Effector memory CD8-positive, alpha-beta T cell (primary cell): ENCODE results near the gene ZNF385D.

Source experiments
- ATAC-seq: fragments of 150-1000 bp; cut with Tn5 transposase; replicated peaks from 2 replicates; pipeline ENCODE4 v1.10.0; 2021; ENCODE audit warnings: mild to moderate bottlenecking, moderate library complexity
- DNase-seq, 3 experiments: peaks; one replicate each; pipeline ENCODE4 v3.0.0; 2021
- H3K27ac Mint-ChIP-seq, 2 donors: one replicate each; pipeline ENCODE4 v1.8.0; 2022; ENCODE audit warnings: mild to moderate bottlenecking in 2 of 2, mixed read lengths in 2 of 2, moderate library complexity in 2 of 2
- H3K27me3 Mint-ChIP-seq, 2 donors: one replicate each; pipeline ENCODE4 v1.8.0; 2022; ENCODE audit warnings: mixed read lengths in 2 of 2
- H3K36me3 Mint-ChIP-seq: one replicate; pipeline ENCODE4 v1.8.0; 2022; ENCODE audit warnings: mild to moderate bottlenecking, moderate library complexity, mixed read lengths; ENCODE audit not compliant: insufficient read depth
- H3K4me1 Mint-ChIP-seq, 2 donors: one replicate each; pipeline ENCODE4 v1.8.0; 2022; ENCODE audit warnings: low read depth in 2 of 2, mixed read lengths in 2 of 2
- H3K4me3 Mint-ChIP-seq, 2 donors: one replicate each; pipeline ENCODE4 v1.8.0; 2022; ENCODE audit warnings: mild to moderate bottlenecking in 2 of 2, mixed read lengths in 2 of 2, moderate library complexity in 2 of 2
- H3K9me3 Mint-ChIP-seq, 2 donors: one replicate each; pipeline ENCODE4 v1.8.0; 2022; ENCODE audit warnings: mixed read lengths in 2 of 2

The ZNF385D gene

GRCh38 chr3:21779909-21780308 is 28.9 kb upstream of the ZNF385D start:
- H3K4me1 Mint-ChIP-seq = no peaks in the 10 kb centered on the region
- no peak overlapping the region for H3K4me3 Mint-ChIP-seq
- no peak for ATAC-seq

DNA sequence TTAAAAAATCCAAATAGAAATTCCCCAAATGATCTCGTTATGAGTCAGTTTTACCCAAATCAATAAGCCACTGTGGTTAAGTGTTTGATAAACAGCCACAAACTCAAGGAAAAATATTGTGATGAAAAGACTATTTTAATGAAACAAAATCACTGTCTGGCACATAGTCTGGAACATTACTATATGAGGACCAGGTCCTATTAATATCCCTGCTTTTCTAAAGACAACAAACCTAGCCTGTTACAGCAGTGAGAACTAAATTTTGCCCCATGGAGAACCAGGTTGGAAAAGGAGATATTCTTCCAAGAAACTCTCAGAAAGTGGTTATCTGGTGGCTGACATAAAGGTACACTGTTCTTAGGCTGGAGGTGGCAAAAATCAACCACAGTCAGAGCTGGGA is 27.7 kb upstream of the ZNF385D start:
- no peak for DNase-seq
- peaks cover 6 to 11% of the 10 kb centered on the region in 2 donors for H3K9me3 Mint-ChIP-seq

More at GRCh38 chr3:21779909-21780308, 28.9 kb upstream of the ZNF385D start:
- DNase-seq = no peak
- Mint-ChIP-seq H3K27ac (no peak overlapping the region), H3K36me3 (no peaks in the 10 kb centered on the region), H3K27me3 (no peaks in the 10 kb centered on the region), H3K9me3 (peaks cover 4 to 11% of the 10 kb centered on the region in 2 donors)

GRCh38 chr3:21777821-21778220 is 26.8 kb upstream of the ZNF385D start:
- Mint-ChIP-seq H3K27me3 (no peaks in the 10 kb centered on the region), H3K27ac (no peak overlapping the region), H3K9me3 (peaks cover 7 to 11% of the 10 kb centered on the region in 2 donors), H3K36me3 (no peaks in the 10 kb centered on the region), H3K4me3 (no peak overlapping the region), H3K4me1 (no peaks in the 10 kb centered on the region)
- no peak for DNase-seq
- ATAC-seq = no peak

More for the DNA sequence above, 27.7 kb upstream of the ZNF385D start:
- ATAC-seq = no peak
- H3K4me1 Mint-ChIP-seq = no peaks in the 10 kb centered on the region
- no peak overlapping the region for H3K27ac Mint-ChIP-seq
- no peaks in the 10 kb centered on the region for H3K36me3 Mint-ChIP-seq
- H3K4me3 Mint-ChIP-seq = no peak overlapping the region
- no peaks in the 10 kb centered on the region for H3K27me3 Mint-ChIP-seq

GRCh38 chr3:21766002-21766401 is 15.0 kb upstream of the ZNF385D start:
- Mint-ChIP-seq H3K9me3 (peaks cover 22 to 29% of the 10 kb centered on the region in 2 donors), H3K27me3 (no peaks in the 10 kb centered on the region), H3K27ac (no peak overlapping the region), H3K36me3 (no peaks in the 10 kb centered on the region), H3K4me3 (no peak overlapping the region), H3K4me1 (no peaks in the 10 kb centered on the region)
- no peak for DNase-seq
- no peak for ATAC-seq

- no peaks in the 10 kb centered on the region for H3K36me3 Mint-ChIP-seq
- no peak for ATAC-seq
- H3K27ac Mint-ChIP-seq = no peak overlapping the region
- H3K4me1 Mint-ChIP-seq = no peaks in the 10 kb centered on the region
- no peak for DNase-seq
- H3K27me3 Mint-ChIP-seq = no peaks in the 10 kb centered on the region
- H3K4me3 Mint-ChIP-seq = no peak overlapping the region
- H3K9me3 Mint-ChIP-seq = peaks cover 4 to 16% of the 10 kb centered on the region in 2 donors
Measured at GRCh38 chr3:21755896-21756295, 4.9 kb upstream of the ZNF385D start.

- Mint-ChIP-seq H3K4me3 (no peak overlapping the region), H3K36me3 (no peaks in the 10 kb centered on the region), H3K27ac (no peak overlapping the region), H3K27me3 (no peaks in the 10 kb centered on the region), H3K4me1 (no peaks in the 10 kb centered on the region), H3K9me3 (peaks cover 4 to 16% of the 10 kb centered on the region in 2 donors)
- no peak for ATAC-seq
- DNase-seq = no peak
Measured at GRCh38 chr3:21754839-21755238, 3.8 kb upstream of the ZNF385D start.

- no peaks in the 10 kb centered on the region for H3K36me3 Mint-ChIP-seq
- no peak for DNase-seq
- no peaks in the 10 kb centered on the region for H3K4me1 Mint-ChIP-seq
- ATAC-seq = no peak
- peaks cover 4 to 16% of the 10 kb centered on the region in 2 donors for H3K9me3 Mint-ChIP-seq
- no peak overlapping the region for H3K27ac Mint-ChIP-seq
- no peak overlapping the region for H3K4me3 Mint-ChIP-seq
- H3K27me3 Mint-ChIP-seq = no peaks in the 10 kb centered on the region
Measured at GRCh38 chr3:21752749-21753347, 1.8 kb upstream of the ZNF385D start.

DNA sequence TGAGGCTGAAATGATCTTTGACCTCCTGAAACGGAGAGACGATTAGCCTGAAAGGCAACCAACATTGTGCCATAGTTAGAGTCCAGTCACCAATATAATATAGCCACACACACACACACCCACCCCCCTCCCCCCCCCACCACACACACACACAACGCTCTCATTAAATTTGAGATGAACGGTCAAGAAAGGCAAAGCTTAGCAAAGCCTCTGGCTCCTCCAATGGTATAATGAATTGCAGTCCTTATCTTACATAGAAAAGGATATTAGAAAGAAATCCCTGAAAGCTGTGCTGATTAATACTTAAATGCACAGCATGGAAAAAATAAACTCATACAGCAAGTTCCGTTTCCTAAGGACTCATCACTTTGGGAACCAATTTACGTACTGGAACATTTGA is 876 bp upstream of the ZNF385D start:
- Mint-ChIP-seq H3K36me3 (no peaks in the 10 kb centered on the region), H3K27ac (no peak overlapping the region), H3K9me3 (peaks cover 4 to 16% of the 10 kb centered on the region in 2 donors), H3K4me1 (no peaks in the 10 kb centered on the region), H3K27me3 (no peaks in the 10 kb centered on the region), H3K4me3 (no peak overlapping the region)
- no peak for DNase-seq
- no peak for ATAC-seq

DNA sequence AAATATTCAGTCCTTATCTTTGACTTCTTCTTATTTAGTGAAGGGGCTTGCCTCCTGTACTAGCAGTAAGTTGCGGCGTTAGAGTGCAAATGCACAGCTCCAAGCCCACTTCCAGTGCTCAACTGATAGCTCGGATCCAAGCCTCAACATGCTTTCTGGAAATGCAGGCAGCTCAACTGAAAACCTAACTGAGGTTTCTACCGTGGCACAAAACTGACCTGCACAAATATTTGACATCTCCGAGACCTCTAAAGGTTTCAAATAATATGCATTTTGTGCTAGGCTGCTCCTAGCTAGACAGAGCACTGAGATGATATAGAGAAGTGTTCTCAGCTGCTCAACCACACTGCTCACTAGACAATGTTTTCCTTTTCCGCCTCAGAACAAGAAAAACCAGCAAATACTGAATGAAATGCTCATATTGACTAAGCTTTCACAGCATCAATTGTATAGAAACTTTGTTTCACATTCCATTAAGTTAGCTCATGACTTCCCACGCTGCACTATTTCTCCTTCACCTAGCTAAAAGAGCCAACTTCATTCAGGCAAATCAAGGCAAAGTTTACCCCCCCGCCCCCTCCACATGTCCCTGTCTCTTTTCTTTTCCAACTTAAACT is 822 bp downstream of the ZNF385D start:
- H3K27me3 Mint-ChIP-seq = no peaks in the 10 kb centered on the region
- no peak overlapping the region for H3K27ac Mint-ChIP-seq
- peaks cover 2% of the 10 kb centered on the region in 2 donors for H3K9me3 Mint-ChIP-seq
- no peak for DNase-seq
- H3K36me3 Mint-ChIP-seq = no peaks in the 10 kb centered on the region
- H3K4me1 Mint-ChIP-seq = no peaks in the 10 kb centered on the region
- ATAC-seq = no peak
- H3K4me3 Mint-ChIP-seq = no peak overlapping the region

DNA sequence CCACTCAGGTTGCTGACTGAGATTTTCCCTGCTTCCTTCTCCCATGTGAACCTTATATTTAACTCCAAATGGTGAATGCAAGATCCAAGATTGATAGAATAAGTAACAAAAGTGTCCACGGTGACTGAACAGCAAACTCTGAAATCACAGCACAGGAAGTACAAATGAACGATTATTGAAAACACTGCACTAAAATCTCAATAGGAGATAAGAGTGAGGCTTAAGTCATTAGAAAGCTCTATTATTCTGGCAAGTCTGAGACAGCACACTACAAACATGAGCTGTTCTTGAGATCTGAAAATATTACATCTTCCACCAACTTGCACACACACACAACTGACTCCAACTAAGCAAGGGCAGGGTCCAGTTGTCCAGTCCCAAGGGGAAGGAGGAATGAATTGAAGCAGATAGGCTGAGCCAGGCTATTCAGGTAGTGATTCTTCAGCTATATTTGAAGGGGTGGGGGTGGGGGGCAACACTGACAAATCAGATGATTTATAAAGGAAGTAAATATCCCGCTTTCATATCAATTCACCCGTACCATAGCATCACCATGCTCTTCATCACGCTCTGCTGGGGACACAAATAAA is 2.9 kb downstream of the ZNF385D start:
- H3K4me1 Mint-ChIP-seq = no peaks in the 10 kb centered on the region
- no peaks in the 10 kb centered on the region for H3K9me3 Mint-ChIP-seq
- no peak for ATAC-seq

GRCh38 chr3:21747376-21747775 is 3.6 kb downstream of the ZNF385D start:
- H3K4me1 Mint-ChIP-seq = no peaks in the 10 kb centered on the region
- H3K9me3 Mint-ChIP-seq = peaks cover 1 to 6% of the 10 kb centered on the region in 2 donors
- H3K27ac Mint-ChIP-seq = no peak overlapping the region
- no peaks in the 10 kb centered on the region for H3K36me3 Mint-ChIP-seq
- ATAC-seq = no peak
- H3K27me3 Mint-ChIP-seq = no peaks in the 10 kb centered on the region
- DNase-seq = no peak
- H3K4me3 Mint-ChIP-seq = no peak overlapping the region

More for the DNA sequence above, 2.9 kb downstream of the ZNF385D start:
- no peaks in the 10 kb centered on the region for H3K36me3 Mint-ChIP-seq
- no peak overlapping the region for H3K4me3 Mint-ChIP-seq
- H3K27me3 Mint-ChIP-seq = no peaks in the 10 kb centered on the region
- H3K27ac Mint-ChIP-seq = no peak overlapping the region
- DNase-seq = no peak

GRCh38 chr3:21745966-21746365 is 5.0 kb downstream of the ZNF385D start:
- Mint-ChIP-seq H3K9me3 (peaks cover 3 to 20% of the 10 kb centered on the region in 2 donors), H3K36me3 (no peaks in the 10 kb centered on the region), H3K27me3 (no peaks in the 10 kb centered on the region), H3K4me1 (no peaks in the 10 kb centered on the region), H3K4me3 (no peak overlapping the region), H3K27ac (no peak overlapping the region)
- ATAC-seq = no peak
- no peak for DNase-seq

GRCh38 chr3:21744793-21745192 is 6.2 kb downstream of the ZNF385D start:
- Mint-ChIP-seq H3K36me3 (no peaks in the 10 kb centered on the region), H3K4me1 (no peaks in the 10 kb centered on the region), H3K9me3 (peaks cover 3 to 21% of the 10 kb centered on the region in 2 donors), H3K27me3 (no peaks in the 10 kb centered on the region), H3K4me3 (no peak overlapping the region), H3K27ac (no peak overlapping the region)
- no peak for ATAC-seq
- DNase-seq = no peak
